SHP77 treated with DMSO at 0.1 percent for 48 hours (cell line): ENCODE results near the gene FAM53A.

Source experiments
- DNase-seq: peaks from one replicate; lab custom pipeline; 2025; lab: John Stamatoyannopoulos, UW

Gene FAM53A

GRCh38 chr4:1660948-1661677 is 23.0 kb downstream of the FAM53A start:
- no peak for DNase-seq

GRCh38 chr4:1659104-1660043 is 24.7 kb downstream of the FAM53A start:
- DNase-seq, result no peak

- no peak for DNase-seq
These were observed 25.5 kb downstream of the FAM53A start for GRCh38 chr4:1658581-1658980.

- no peak for DNase-seq
These were observed 26.0 kb downstream of the FAM53A start for GRCh38 chr4:1658146-1658545.

GRCh38 chr4:1656986-1657385 is 27.1 kb downstream of the FAM53A start:
- no peak for DNase-seq

GRCh38 chr4:1656132-1656531 is 28.0 kb downstream of the FAM53A start:
- no peak for DNase-seq

- no peak for DNase-seq
These were observed 28.4 kb downstream of the FAM53A start for GRCh38 chr4:1655676-1656075.

GRCh38 chr4:1655081-1655480 is 29.0 kb downstream of the FAM53A start:
- no peak for DNase-seq

GRCh38 chr4:1654216-1654955 is 29.7 kb downstream of the FAM53A start:
- DNase-seq, result no peak

GRCh38 chr4:1653776-1654175 is 30.3 kb downstream of the FAM53A start:
- no peak for DNase-seq

GRCh38 chr4:1652088-1652487 is 32.0 kb downstream of the FAM53A start:
- DNase-seq, result no peak

GRCh38 chr4:1651609-1652008 is 32.5 kb downstream of the FAM53A start:
- no peak for DNase-seq

- no peak for DNase-seq
These were observed 35.2 kb downstream of the FAM53A start for GRCh38 chr4:1648962-1649361.

GRCh38 chr4:1647432-1647831 is 36.7 kb downstream of the FAM53A start:
- no peak for DNase-seq

GRCh38 chr4:1646690-1647089 is 37.4 kb downstream of the FAM53A start:
- no peak for DNase-seq

- DNase-seq, result no peak
These were observed 39.0 kb downstream of the FAM53A start for GRCh38 chr4:1644891-1645657.

- no peak for DNase-seq
These were observed 40.0 kb downstream of the FAM53A start for GRCh38 chr4:1643971-1644735.

GRCh38 chr4:1642196-1642951 is 41.7 kb downstream of the FAM53A start:
- no peak for DNase-seq

GRCh38 chr4:1641671-1642070 is 42.4 kb downstream of the FAM53A start:
- DNase-seq, result no peak
